NCI-H2227 treated with DMSO at 0.1 percent for 48 hours (cell line): ENCODE data around the gene ABCA7.

Source experiments
- DNase-seq: peaks from one replicate; lab custom pipeline; 2025; lab: John Stamatoyannopoulos, UW

The ABCA7 gene

DNA sequence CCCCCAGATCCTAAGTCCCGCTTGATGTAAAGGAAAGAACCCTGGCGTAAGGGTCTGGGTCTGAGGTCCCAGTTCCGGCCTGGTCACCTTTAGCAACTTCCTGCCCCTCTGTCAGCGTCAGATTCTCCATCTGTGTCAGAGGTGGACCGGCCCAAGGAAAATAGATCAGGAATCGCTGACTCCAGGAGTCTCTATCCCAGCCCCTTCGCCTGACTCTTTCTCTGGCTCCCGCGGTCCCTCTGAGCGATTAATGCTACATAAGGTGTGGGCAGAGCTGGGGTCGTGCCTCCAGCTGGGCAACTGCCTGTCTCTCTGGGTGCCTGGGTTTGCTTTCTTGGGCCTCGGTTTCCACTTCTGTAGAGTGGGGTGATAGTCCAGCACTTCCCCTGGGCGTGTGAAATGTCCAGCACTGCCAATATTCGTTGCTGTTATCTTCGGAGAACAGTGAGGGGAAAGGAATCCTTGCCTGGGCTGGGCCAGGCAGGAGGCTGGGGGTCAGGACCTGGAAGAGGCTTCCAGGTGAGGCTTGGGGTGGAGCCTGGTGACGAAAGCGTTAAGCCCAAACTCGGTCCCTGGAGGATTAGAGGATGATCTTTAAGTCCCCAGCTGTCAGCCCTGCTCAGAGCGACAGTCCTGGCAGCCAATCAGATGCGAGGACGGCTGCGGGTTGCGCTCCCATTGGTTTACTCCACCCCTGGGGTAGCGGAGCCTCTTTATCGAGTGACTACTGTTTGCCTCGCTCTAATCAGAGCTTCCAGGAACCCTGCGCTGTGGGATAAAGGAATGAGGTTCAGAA, 767 bp downstream of the ABCA7 start:
- peak; percentile 56 for DNase-seq

- no peak for DNase-seq
Observed at GRCh38 chr19:1041272-1041834, 1.4 kb downstream of the ABCA7 start.

DNA sequence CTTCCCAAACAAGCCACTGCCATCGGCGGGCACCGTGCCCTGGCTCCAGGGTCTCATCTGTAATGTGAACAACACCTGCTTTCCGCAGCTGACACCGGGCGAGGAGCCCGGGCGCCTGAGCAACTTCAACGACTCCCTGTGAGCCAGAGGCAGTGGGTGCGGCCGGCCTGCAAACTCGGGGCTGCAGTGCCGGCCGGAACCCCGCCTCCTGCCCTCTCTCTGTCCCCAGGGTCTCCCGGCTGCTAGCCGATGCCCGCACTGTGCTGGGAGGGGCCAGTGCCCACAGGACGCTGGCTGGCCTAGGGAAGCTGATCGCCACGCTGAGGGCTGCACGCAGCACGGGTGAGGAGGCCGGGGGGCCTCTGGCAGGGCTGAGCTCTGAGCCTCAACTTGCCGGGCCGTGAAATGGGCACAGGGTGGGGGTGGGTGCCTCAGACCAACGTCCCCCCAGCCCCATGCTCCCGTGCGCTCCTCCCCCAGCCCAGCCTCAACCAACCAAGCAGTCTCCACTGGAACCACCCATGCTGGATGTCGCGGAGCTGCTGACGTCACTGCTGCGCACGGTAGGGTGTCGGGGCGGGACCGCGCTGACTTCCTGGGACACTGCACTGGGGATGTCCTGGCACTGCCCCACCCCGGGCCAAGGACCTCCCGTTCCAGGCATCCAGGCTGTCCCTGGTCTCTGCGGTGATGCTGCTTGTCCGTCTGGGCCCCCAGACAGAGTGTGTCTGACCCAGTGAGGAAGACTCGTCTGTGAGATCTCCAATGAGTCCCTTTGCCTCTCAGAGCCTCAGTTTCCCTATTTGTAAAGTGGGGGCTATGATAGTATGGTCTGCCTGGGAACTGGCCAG, 2.2 kb downstream of the ABCA7 start:
- DNase-seq = no peak

DNA sequence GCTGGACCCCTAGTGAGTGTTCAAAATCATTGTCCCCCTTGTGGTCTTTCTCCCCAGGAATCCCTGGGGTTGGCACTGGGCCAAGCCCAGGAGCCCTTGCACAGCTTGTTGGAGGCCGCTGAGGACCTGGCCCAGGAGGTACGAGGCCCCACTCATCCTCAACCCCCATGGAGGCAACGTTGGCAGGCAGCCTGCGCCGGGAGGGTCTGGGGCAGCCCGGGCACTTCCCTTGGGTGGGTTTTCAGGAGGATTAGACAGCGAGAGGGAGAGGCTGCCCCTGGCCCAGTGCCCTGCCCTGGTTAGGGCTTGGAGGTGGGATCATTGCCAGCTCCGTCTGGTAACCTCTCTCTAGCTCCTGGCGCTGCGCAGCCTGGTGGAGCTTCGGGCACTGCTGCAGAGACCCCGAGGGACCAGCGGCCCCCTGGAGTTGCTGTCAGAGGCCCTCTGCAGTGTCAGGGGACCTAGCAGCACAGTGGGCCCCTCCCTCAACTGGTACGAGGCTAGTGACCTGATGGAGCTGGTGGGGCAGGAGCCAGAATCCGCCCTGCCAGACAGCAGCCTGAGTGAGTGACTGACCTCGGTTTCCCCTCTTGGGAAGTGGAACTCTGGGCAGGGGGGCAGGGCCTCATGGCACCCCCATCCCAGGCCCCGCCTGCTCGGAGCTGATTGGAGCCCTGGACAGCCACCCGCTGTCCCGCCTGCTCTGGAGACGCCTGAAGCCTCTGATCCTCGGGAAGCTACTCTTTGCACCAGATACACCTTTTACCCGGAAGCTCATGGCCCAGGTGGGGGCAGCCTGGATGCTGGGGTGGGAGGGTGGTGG, 3.0 kb downstream of the ABCA7 start:
- no peak for DNase-seq

GRCh38 chr19:1045247-1045603, 5.3 kb downstream of the ABCA7 start:
- no peak for DNase-seq

- DNase-seq = no peak
Observed at GRCh38 chr19:1046117-1046626, 6.3 kb downstream of the ABCA7 start.

DNA sequence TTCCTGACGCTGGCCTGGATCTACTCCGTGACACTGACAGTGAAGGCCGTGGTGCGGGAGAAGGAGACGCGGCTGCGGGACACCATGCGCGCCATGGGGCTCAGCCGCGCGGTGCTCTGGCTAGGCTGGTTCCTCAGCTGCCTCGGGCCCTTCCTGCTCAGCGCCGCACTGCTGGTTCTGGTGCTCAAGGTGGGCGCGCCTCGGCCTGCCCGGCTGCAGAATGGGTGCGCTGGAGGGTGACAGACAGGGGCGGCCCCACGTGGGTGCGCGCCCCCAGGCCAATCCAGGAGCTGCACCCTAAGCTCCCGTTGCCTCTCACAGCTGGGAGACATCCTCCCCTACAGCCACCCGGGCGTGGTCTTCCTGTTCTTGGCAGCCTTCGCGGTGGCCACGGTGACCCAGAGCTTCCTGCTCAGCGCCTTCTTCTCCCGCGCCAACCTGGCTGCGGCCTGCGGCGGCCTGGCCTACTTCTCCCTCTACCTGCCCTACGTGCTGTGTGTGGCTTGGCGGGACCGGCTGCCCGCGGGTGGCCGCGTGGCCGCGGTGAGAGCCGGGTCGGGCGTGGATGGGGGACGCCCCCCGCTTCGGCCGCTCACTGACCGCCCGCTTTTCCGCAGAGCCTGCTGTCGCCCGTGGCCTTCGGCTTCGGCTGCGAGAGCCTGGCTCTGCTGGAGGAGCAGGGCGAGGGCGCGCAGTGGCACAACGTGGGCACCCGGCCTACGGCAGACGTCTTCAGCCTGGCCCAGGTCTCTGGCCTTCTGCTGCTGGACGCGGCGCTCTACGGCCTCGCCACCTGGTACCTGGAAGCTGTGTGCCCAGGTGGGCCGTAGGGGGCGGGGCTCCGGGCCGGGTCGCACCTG, 7.2 kb downstream of the ABCA7 start:
- no peak for DNase-seq

- no peak for DNase-seq
Observed at GRCh38 chr19:1047696-1048147, 7.8 kb downstream of the ABCA7 start.

DNA sequence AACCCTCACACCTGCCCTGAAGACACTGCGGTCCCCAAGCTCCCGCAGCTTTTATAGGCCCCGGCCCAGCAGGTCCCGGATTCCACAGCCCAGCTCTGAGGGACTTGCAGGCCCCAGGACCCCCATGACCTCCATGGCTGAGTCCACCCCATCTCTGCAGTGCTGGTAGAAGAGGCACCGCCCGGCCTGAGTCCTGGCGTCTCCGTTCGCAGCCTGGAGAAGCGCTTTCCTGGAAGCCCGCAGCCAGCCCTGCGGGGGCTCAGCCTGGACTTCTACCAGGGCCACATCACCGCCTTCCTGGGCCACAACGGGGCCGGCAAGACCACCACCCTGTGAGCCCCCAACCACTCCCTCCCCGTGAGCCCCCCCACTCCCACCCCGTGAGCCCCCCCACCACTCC, 9.2 kb downstream of the ABCA7 start:
- DNase-seq = no peak

- no peak for DNase-seq
Observed at GRCh38 chr19:1049800-1050199, 9.9 kb downstream of the ABCA7 start.

- DNase-seq = no peak
Observed at GRCh38 chr19:1050989-1051788, 11.3 kb downstream of the ABCA7 start.

- no peak for DNase-seq
Observed at GRCh38 chr19:1051791-1052190, 11.9 kb downstream of the ABCA7 start.

DNA sequence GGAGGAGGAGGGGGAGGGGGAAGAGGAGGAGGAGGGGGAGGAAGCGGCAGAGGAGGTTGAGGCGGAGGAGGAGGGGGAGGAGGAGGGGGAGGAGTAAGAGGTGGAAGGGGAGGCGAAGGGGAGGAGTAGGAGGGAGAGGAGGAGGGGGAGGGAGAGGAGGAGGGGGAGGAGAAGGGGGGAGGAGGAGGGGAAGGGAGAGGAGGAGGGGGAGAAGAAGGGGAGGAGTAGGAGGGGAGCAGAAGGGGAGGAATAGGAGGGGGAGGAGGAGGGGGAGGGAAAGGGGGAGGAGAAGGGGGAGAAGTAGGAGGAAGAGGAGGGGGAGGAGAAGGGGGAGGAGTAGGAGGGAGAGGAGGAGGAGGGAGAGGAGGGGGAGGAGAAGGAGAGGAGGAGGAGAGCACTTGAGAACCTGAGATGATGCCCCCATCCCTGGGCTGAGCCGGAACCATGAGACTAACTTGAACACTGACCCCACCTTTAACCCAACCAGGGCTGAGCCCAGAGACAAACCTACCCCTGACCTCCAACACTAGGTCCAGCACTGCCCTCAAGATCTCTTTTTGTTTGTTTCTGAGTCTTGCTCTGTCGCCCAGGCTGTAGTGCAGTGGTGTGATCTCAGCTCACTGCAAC, 12.6 kb downstream of the ABCA7 start:
- no peak for DNase-seq

DNA sequence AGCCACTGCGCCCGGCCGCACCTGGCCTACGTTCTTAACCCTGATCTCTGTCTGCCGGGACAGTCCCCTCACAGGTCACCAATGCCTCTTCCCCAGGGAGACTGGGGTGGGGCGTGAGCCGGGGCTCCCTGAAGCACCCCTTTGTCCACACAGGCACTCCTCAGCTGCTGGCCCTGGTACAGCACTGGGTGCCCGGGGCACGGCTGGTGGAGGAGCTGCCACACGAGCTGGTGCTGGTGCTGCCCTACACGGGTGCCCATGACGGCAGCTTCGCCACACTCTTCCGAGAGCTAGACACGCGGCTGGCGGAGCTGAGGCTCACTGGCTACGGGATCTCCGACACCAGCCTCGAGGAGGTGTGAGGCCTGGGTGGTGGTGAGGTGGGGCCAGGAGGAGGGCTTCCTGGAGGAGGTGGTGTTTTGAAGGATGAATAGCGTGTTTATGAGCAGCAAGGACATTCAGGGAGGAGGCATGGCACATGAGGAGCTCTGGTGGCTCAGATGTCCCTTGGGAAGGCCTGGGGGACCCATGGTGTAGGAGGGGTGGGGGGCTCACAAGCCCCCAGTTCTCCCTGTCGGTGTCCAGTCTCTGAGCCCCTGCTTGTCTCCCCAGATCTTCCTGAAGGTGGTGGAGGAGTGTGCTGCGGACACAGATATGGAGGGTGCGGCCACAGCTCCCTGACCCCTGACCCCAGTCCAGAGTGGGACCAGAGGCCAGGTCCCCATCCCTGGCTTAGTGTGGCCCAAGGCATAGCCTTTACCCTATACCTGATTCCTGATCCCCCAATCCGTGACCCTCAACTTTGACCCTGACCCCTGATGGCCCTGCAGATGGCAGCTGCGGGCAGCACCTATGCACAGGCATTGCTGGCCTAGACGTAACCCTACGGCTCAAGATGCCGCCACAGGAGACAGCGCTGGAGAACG, 13.5 kb downstream of the ABCA7 start:
- no peak for DNase-seq

DNA sequence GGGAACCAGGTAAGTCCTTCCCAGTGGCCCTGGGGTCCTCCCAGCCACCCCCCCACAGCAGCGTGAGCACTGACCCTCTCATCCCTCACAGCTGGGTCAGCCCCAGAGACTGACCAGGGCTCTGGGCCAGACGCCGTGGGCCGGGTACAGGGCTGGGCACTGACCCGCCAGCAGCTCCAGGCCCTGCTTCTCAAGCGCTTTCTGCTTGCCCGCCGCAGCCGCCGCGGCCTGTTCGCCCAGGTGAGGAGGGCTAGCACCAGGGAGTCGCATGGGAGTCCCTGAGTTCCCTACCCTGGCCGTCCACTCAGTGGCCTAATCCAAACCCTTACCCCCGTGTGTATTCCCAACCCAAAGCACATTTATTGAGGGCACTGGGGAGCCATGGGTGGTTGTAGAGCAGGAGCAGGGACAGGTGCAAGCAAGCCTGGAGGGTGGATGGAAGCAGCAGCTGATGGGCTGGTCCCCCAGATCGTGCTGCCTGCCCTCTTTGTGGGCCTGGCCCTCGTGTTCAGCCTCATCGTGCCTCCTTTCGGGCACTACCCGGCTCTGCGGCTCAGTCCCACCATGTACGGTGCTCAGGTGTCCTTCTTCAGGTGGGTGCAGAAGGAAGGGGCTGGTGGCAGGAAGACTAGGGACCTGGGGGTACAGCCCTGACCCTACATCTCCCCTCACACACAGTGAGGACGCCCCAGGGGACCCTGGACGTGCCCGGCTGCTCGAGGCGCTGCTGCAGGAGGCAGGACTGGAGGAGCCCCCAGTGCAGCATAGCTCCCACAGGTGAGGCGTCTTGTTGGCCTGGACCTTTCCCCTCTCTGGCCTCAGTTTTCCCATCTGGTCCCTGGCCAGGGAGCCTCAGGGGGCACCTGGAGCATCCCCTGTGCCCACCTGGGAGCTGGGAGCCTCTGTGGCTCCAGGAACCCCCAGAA, 14.5 kb downstream of the ABCA7 start:
- no peak for DNase-seq

GRCh38 chr19:1055028-1055425, 15.1 kb downstream of the ABCA7 start:
- no peak for DNase-seq

GRCh38 chr19:1055886-1056620, 16.1 kb downstream of the ABCA7 start:
- no peak for DNase-seq
